Neural progenitor cell (in vitro differentiated cells): ENCODE measurements around the gene FAM120A.

ENCODE experiments used
- EZH2 ChIP-seq: fragments of 200-600 bp; sonication (generic); IDR thresholded peaks from 2 replicates; pipeline ENCODE4 v1.6.1; 2017; ENCODE audit warnings: antibody characterized with exemption, mild to moderate bottlenecking, moderate library complexity
- EZH2phosphoT487 ChIP-seq: fragments of 200-600 bp; sonication (generic); IDR thresholded peaks from 2 replicates; pipeline ENCODE4 v1.6.1; 2017; ENCODE audit warnings: antibody characterized with exemption
- TF ChIP-seq, protein P1 (sequence below): fragments of 200-600 bp; sonication (generic); IDR thresholded peaks from 2 replicates; pipeline ENCODE4 v1.5.1; 2017; ENCODE audit warnings: antibody characterized with exemption, mild to moderate bottlenecking

DNA sequence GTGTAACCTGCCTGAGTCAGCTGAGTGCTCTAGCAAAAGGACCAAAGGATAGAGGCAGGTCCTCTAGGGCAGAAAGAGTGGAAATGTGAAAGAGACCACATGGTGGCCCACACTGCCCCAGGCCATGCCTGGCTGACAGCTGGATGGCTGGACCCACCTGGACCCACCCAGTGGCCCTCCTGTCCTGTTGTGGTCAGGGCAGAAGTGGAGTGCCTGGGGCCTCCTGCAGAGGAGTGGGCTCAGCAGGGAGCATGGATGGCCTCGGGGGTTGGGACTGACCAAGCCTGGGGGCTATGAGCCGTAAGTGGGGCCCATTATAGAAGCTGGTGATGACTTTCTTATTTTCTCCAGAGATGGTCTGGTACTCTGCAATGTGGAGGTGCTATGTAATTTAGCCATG lies 57.6 kb downstream of the FAM120A start:
- TF ChIP-seq, protein P1, sequence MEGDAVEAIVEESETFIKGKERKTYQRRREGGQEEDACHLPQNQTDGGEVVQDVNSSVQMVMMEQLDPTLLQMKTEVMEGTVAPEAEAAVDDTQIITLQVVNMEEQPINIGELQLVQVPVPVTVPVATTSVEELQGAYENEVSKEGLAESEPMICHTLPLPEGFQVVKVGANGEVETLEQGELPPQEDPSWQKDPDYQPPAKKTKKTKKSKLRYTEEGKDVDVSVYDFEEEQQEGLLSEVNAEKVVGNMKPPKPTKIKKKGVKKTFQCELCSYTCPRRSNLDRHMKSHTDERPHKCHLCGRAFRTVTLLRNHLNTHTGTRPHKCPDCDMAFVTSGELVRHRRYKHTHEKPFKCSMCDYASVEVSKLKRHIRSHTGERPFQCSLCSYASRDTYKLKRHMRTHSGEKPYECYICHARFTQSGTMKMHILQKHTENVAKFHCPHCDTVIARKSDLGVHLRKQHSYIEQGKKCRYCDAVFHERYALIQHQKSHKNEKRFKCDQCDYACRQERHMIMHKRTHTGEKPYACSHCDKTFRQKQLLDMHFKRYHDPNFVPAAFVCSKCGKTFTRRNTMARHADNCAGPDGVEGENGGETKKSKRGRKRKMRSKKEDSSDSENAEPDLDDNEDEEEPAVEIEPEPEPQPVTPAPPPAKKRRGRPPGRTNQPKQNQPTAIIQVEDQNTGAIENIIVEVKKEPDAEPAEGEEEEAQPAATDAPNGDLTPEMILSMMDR, result no peak
- TF ChIP-seq EZH2phosphoT487 (no peak), EZH2 (no peak)
